ENCODE data around the gene PPP2R5C.

PPP2R5C gene

DNA sequence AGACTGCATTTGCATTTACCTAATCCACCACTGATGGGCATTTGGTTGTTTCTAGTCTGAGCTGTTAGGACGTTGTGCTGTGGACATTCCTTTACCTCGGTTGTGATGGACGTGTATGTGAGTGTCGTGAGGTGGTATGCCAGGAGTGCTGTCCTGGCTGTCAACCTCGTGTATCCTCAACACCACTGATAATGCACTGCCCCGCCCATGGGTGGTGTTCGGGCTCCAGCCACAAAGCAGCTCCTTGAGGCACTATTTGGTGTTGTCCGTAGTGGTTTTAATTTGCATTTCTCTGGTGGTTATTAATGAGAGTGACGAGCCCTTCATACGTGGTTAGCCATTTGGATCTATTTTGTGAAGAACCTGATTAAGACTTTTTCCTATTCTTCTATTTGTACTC, 87.6 kb downstream of the PPP2R5C start:
- H3K27me3 Mint-ChIP-seq (ENCODE audit: low read depth, poor library complexity), result no peaks in the 10 kb centered on the region
- peaks cover 32% of the 10 kb centered on the region for H3K4me1 Mint-ChIP-seq
- H3K4me3 Mint-ChIP-seq, result no peak overlapping the region
- TF ChIP-seq, protein P1, sequence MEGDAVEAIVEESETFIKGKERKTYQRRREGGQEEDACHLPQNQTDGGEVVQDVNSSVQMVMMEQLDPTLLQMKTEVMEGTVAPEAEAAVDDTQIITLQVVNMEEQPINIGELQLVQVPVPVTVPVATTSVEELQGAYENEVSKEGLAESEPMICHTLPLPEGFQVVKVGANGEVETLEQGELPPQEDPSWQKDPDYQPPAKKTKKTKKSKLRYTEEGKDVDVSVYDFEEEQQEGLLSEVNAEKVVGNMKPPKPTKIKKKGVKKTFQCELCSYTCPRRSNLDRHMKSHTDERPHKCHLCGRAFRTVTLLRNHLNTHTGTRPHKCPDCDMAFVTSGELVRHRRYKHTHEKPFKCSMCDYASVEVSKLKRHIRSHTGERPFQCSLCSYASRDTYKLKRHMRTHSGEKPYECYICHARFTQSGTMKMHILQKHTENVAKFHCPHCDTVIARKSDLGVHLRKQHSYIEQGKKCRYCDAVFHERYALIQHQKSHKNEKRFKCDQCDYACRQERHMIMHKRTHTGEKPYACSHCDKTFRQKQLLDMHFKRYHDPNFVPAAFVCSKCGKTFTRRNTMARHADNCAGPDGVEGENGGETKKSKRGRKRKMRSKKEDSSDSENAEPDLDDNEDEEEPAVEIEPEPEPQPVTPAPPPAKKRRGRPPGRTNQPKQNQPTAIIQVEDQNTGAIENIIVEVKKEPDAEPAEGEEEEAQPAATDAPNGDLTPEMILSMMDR (IDR thresholded peaks at IDR 0.05), result no peak
- H3K27ac Mint-ChIP-seq, result no peak overlapping the region
- DNase-seq, result no peak
- no peaks in the 10 kb centered on the region for H3K9me3 Mint-ChIP-seq
- peaks cover 3% of the 10 kb centered on the region for H3K36me3 Mint-ChIP-seq (ENCODE audit: low read depth)

DNA sequence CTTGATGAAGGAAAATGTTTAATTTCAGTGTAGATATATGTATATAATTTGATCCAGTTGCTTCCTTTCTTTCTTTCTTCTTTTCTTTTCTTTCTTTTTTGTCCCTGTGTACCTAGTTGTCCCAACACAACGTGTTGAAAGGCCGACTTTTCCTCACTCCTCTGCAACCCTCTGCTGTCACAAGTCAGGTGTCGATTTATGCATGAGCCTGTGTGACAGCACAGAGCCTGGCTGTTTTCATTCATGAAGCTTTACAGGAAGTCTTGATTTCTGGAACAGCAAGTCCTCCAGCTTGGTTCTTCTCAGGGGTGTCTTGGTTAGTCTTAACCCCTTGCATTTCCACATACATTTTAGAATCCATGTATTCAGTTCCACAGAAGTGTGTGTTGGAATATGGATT, 88.1 kb downstream of the PPP2R5C start:
- TF ChIP-seq, protein P1 (IDR thresholded peaks at IDR 0.05), result no peak
- no peaks in the 10 kb centered on the region for H3K9me3 Mint-ChIP-seq
- H3K36me3 Mint-ChIP-seq (ENCODE audit: low read depth), result peaks cover 3% of the 10 kb centered on the region

DNA sequence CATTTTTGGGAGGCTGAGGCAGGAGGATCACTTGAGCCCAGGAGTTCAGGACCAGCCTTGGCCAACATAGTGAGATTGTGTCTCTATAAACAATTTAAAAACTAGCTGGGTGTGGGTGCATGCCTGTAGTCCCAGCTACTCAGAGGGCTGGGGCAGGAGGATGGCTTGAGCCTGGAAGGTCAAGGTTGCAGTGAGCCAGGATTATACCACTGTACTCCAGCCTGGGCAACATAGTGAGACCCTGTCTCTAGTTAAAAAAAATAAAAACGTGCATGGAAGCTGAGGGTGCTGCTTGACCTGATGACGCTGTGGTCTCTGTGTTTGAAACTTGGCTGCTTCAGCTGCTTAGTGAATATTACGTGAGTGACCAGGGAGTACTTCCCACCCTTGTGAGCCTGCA, 89.7 kb downstream of the PPP2R5C start:
- H3K4me3 Mint-ChIP-seq, result no peak overlapping the region
- H3K9me3 Mint-ChIP-seq, result no peaks in the 10 kb centered on the region
- no peak for DNase-seq
- H3K27me3 Mint-ChIP-seq (ENCODE audit: low read depth, poor library complexity), result no peaks in the 10 kb centered on the region
- H3K27ac Mint-ChIP-seq, result no peak overlapping the region
- TF ChIP-seq, protein P1 (IDR thresholded peaks at IDR 0.05), result no peak
- peaks cover 3% of the 10 kb centered on the region for H3K36me3 Mint-ChIP-seq (ENCODE audit: low read depth)
- H3K4me1 Mint-ChIP-seq, result peaks cover 29% of the 10 kb centered on the region

More for the DNA sequence above, 88.1 kb downstream of the PPP2R5C start:
- no peak for DNase-seq
- Mint-ChIP-seq H3K27ac (no peak overlapping the region), H3K4me3 (no peak overlapping the region), H3K4me1 (peaks cover 37% of the 10 kb centered on the region), H3K27me3 (ENCODE audit: low read depth, poor library complexity) (no peaks in the 10 kb centered on the region)

DNA sequence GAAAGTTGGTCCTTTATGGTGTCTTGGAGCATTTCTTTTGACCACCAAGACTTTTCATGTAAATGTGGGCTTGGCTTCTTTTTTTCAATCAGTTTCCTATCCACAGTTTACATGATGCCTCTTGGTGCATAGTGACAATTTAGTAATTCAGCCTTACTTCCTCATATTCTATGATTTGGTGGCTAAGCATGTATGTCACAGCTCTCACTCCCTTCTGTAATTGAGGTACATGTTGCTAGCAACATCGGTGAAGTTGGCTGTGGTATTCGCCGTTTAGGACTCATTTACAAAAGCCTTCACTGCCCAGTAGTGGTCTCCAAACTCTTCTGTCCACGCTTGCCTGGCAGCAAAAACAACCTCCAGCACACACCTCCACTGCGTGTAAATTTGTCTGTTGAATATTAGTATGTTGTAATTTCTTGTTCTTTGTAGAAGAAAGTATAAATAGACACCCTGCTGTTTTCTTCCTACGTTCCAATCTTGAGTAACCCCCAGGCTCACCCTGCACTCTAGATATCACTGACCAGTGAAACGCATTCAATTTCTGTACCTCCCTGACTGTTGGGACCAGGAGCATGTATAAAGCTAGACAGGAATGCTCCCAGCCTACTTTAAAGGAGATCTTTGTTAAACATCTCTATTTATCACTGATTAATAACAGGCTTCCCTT, 90.4 kb downstream of the PPP2R5C start:
- Mint-ChIP-seq H3K27ac (no peak overlapping the region), H3K36me3 (ENCODE audit: low read depth) (peaks cover 9% of the 10 kb centered on the region), H3K27me3 (ENCODE audit: low read depth, poor library complexity) (no peaks in the 10 kb centered on the region), H3K9me3 (no peaks in the 10 kb centered on the region), H3K4me3 (no peak overlapping the region), H3K4me1 (peaks cover 24% of the 10 kb centered on the region)
- TF ChIP-seq, protein P1 (IDR thresholded peaks at IDR 0.05), result no peak
- no peak for DNase-seq

DNA sequence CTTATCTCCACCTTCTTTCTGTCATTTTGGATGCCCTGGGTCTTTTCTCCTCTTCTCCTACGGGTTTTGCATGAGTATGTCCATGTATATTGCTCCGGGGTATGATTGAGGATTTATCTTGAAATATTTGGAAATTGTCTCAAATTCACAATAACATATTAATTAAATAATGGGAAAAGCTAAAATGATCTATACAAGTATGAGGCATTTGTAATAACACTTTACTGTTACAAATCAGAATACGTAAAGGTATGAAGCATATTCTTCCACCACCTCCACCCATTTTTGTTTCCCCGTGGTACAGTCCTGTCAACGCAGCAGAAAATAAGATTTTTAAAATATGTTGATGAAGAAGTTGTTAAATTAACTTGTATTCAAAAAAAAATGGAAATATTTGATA, 91.3 kb downstream of the PPP2R5C start:
- no peak overlapping the region for H3K27ac Mint-ChIP-seq

More for the DNA sequence above, 91.3 kb downstream of the PPP2R5C start:
- Mint-ChIP-seq H3K4me1 (peaks cover 24% of the 10 kb centered on the region), H3K27me3 (ENCODE audit: low read depth, poor library complexity) (no peaks in the 10 kb centered on the region), H3K9me3 (no peaks in the 10 kb centered on the region), H3K36me3 (ENCODE audit: low read depth) (peaks cover 15% of the 10 kb centered on the region), H3K4me3 (no peak overlapping the region)
- TF ChIP-seq, protein P1 (IDR thresholded peaks at IDR 0.05), result no peak
- no peak for DNase-seq
